ENCODE results near the gene SHC4.
A peak's percentile ranks its signal among the peaks of the same experiment; 100 is the strongest.

Gene SHC4

GRCh38 chr15:48803877-48804276 is 159.8 kb downstream of the SHC4 start:
- Histone ChIP-seq H3K23ac (ENCODE audit: low read length in 2 of 2) (no peak overlapping the region), H3K14ac (ENCODE audit: low read length in 2 of 2) (no peak overlapping the region)
- 100% methylated on average over 2 of the region's 2 CpGs for WGBS

GRCh38 chr15:48802867-48803266 is 160.9 kb downstream of the SHC4 start:
- Histone ChIP-seq H3K9me3 (ENCODE audit: control insufficient read depth, low read length) (no peaks in the 10 kb centered on the region), H3K9ac (ENCODE audit: low read length) (peak overlapping the region; percentile 6), H3K23ac (ENCODE audit: low read length in 2 of 2) (no peak overlapping the region)

More at GRCh38 chr15:48803877-48804276, 159.8 kb downstream of the SHC4 start:
- peaks cover 13% of the 10 kb centered on the region for H3K79me1 ChIP-seq (replicated peaks; ENCODE audit: low read length, poor library complexity, severe bottlenecking)
- H4K91ac ChIP-seq (ENCODE audit: low read length): peak overlapping the region; percentile 65
- H3K27me3 ChIP-seq (ENCODE audit: control insufficient read depth in 1 of 2, insufficient read depth in 1 of 2, low read length in 2 of 2): no peaks in the 10 kb centered on the region
- peaks cover 0 to 3% of the 10 kb centered on the region in 2 experiments for H3K36me3 ChIP-seq (ENCODE audit: control insufficient read depth in 1 of 2, insufficient read depth in 2 of 2, low read depth in 1 of 2, low read length in 2 of 2)
- no peak overlapping the region for H2BK5ac ChIP-seq (ENCODE audit: low read depth, low read length, poor library complexity, severe bottlenecking)
- H2BK15ac ChIP-seq (ENCODE audit: low read depth, poor library complexity, severe bottlenecking): no peak overlapping the region
- no peak overlapping the region for H3K27ac ChIP-seq (ENCODE audit: low read length, poor library complexity, severe bottlenecking)
- H3K4ac ChIP-seq (ENCODE audit: low read depth in 1 of 2, low read length in 2 of 2): no peak overlapping the region
- H3K4me3 ChIP-seq (ENCODE audit: insufficient read depth in 1 of 2, low read depth in 1 of 2, low read length in 2 of 2): no peak overlapping the region
- H2AK5ac ChIP-seq (ENCODE audit: low read length, severe bottlenecking): peak overlapping the region; percentile 64
- DNase-seq: no peak
- no peak overlapping the region for H3K4me2 ChIP-seq (ENCODE audit: low read length, poor library complexity, severe bottlenecking)
- H3K18ac ChIP-seq (ENCODE audit: low read depth in 1 of 2, low read length in 2 of 2): peak overlapping the region in 1 of 2 experiments; percentile 5
- no peaks in the 10 kb centered on the region for H3K9me3 ChIP-seq (ENCODE audit: control insufficient read depth, low read length)
- H4K8ac ChIP-seq (ENCODE audit: low read length): peak overlapping the region; percentile 61
- peak overlapping the region in 1 of 2 experiments; percentile 87 for H2BK12ac ChIP-seq (ENCODE audit: low read length in 2 of 2)
- H2AFZ ChIP-seq (ENCODE audit: low read depth, low read length): no peak overlapping the region
- no peak overlapping the region for H3K9ac ChIP-seq (ENCODE audit: low read length)
- no peak overlapping the region for H2BK120ac ChIP-seq (ENCODE audit: low read depth, low read length)
- H3K4me1 ChIP-seq (ENCODE audit: control insufficient read depth, insufficient read depth, low read depth, low read length): no peaks in the 10 kb centered on the region

GRCh38 chr15:48802257-48802656 is 161.5 kb downstream of the SHC4 start:
- Histone ChIP-seq H2BK5ac (ENCODE audit: low read depth, low read length, poor library complexity, severe bottlenecking) (no peak overlapping the region), H3K4me3 (ENCODE audit: insufficient read depth in 1 of 2, low read depth in 1 of 2, low read length in 2 of 2) (no peak overlapping the region), H2AFZ (ENCODE audit: low read depth, low read length) (no peak overlapping the region), H2BK12ac (ENCODE audit: low read length in 2 of 2) (no peak overlapping the region), H3K9ac (ENCODE audit: low read length) (no peak overlapping the region), H3K4ac (ENCODE audit: low read depth in 1 of 2, low read length in 2 of 2) (no peak overlapping the region), H3K4me2 (ENCODE audit: low read length, poor library complexity, severe bottlenecking) (no peak overlapping the region), H3K23ac (ENCODE audit: low read length in 2 of 2) (no peak overlapping the region), H3K27me3 (ENCODE audit: control insufficient read depth in 1 of 2, insufficient read depth in 1 of 2, low read length in 2 of 2) (no peaks in the 10 kb centered on the region), H2BK15ac (ENCODE audit: low read depth, poor library complexity, severe bottlenecking) (no peak overlapping the region), H2AK5ac (ENCODE audit: low read length, severe bottlenecking) (no peak overlapping the region), H3K36me3 (ENCODE audit: control insufficient read depth in 1 of 2, insufficient read depth in 2 of 2, low read depth in 1 of 2, low read length in 2 of 2) (peaks cover 0 to 3% of the 10 kb centered on the region in 2 experiments), H3K79me1 (replicated peaks; ENCODE audit: low read length, poor library complexity, severe bottlenecking) (peaks cover 17% of the 10 kb centered on the region), H2BK120ac (ENCODE audit: low read depth, low read length) (no peak overlapping the region), H4K8ac (ENCODE audit: low read length) (no peak overlapping the region), H3K14ac (ENCODE audit: low read length in 2 of 2) (no peak overlapping the region), H3K18ac (ENCODE audit: low read depth in 1 of 2, low read length in 2 of 2) (no peak overlapping the region), H3K9me3 (ENCODE audit: control insufficient read depth, low read length) (no peaks in the 10 kb centered on the region), H4K91ac (ENCODE audit: low read length) (no peak overlapping the region), H3K4me1 (ENCODE audit: control insufficient read depth, insufficient read depth, low read depth, low read length) (peaks cover 2% of the 10 kb centered on the region), H3K27ac (ENCODE audit: low read length, poor library complexity, severe bottlenecking) (no peak overlapping the region)
- no peak for DNase-seq
- no CpG with 5 or more reads among the region's 3 CpGs for WGBS

More at GRCh38 chr15:48802867-48803266, 160.9 kb downstream of the SHC4 start:
- peak overlapping the region; percentile 26 for H3K27ac ChIP-seq (ENCODE audit: low read length, poor library complexity, severe bottlenecking)
- peaks cover 16% of the 10 kb centered on the region for H3K79me1 ChIP-seq (replicated peaks; ENCODE audit: low read length, poor library complexity, severe bottlenecking)
- no peak overlapping the region for H2BK15ac ChIP-seq (ENCODE audit: low read depth, poor library complexity, severe bottlenecking)
- no peak overlapping the region for H3K4me3 ChIP-seq (ENCODE audit: insufficient read depth in 1 of 2, low read depth in 1 of 2, low read length in 2 of 2)
- H3K4me2 ChIP-seq (ENCODE audit: low read length, poor library complexity, severe bottlenecking): no peak overlapping the region
- H4K8ac ChIP-seq (ENCODE audit: low read length): no peak overlapping the region
- H2BK120ac ChIP-seq (ENCODE audit: low read depth, low read length): no peak overlapping the region
- no peak overlapping the region for H2AFZ ChIP-seq (ENCODE audit: low read depth, low read length)
- H3K18ac ChIP-seq (ENCODE audit: low read depth in 1 of 2, low read length in 2 of 2): peak overlapping the region in 1 of 2 experiments; percentile 21
- H2BK5ac ChIP-seq (ENCODE audit: low read depth, low read length, poor library complexity, severe bottlenecking): no peak overlapping the region
- H2BK12ac ChIP-seq (ENCODE audit: low read length in 2 of 2): no peak overlapping the region
- H3K4ac ChIP-seq (ENCODE audit: low read depth in 1 of 2, low read length in 2 of 2): no peak overlapping the region
- H3K27me3 ChIP-seq (ENCODE audit: control insufficient read depth in 1 of 2, insufficient read depth in 1 of 2, low read length in 2 of 2): no peaks in the 10 kb centered on the region
- H2AK5ac ChIP-seq (ENCODE audit: low read length, severe bottlenecking): no peak overlapping the region
- H3K36me3 ChIP-seq (ENCODE audit: control insufficient read depth in 1 of 2, insufficient read depth in 2 of 2, low read depth in 1 of 2, low read length in 2 of 2): peaks cover 0 to 3% of the 10 kb centered on the region in 2 experiments
- peak; percentile 91 for DNase-seq
- H4K91ac ChIP-seq (ENCODE audit: low read length): no peak overlapping the region
- no peak overlapping the region for H3K14ac ChIP-seq (ENCODE audit: low read length in 2 of 2)
- peaks cover under 1% of the 10 kb centered on the region for H3K4me1 ChIP-seq (ENCODE audit: control insufficient read depth, insufficient read depth, low read depth, low read length)

- Histone ChIP-seq H3K23ac (ENCODE audit: low read length in 2 of 2) (no peak overlapping the region), H4K8ac (ENCODE audit: low read length) (no peak overlapping the region), H4K91ac (ENCODE audit: low read length) (no peak overlapping the region), H3K4me2 (ENCODE audit: low read length, poor library complexity, severe bottlenecking) (no peak overlapping the region), H2AK5ac (ENCODE audit: low read length, severe bottlenecking) (no peak overlapping the region), H2BK120ac (ENCODE audit: low read depth, low read length) (no peak overlapping the region), H3K9me3 (ENCODE audit: control insufficient read depth, low read length) (no peaks in the 10 kb centered on the region), H2BK5ac (ENCODE audit: low read depth, low read length, poor library complexity, severe bottlenecking) (no peak overlapping the region), H2BK12ac (ENCODE audit: low read length in 2 of 2) (no peak overlapping the region), H2BK15ac (ENCODE audit: low read depth, poor library complexity, severe bottlenecking) (no peak overlapping the region), H3K36me3 (ENCODE audit: control insufficient read depth in 1 of 2, insufficient read depth in 2 of 2, low read depth in 1 of 2, low read length in 2 of 2) (peaks cover 0 to 3% of the 10 kb centered on the region in 2 experiments), H3K4ac (ENCODE audit: low read depth in 1 of 2, low read length in 2 of 2) (no peak overlapping the region), H3K4me1 (ENCODE audit: control insufficient read depth, insufficient read depth, low read depth, low read length) (peaks cover 2% of the 10 kb centered on the region), H3K79me1 (replicated peaks; ENCODE audit: low read length, poor library complexity, severe bottlenecking) (peaks cover 15% of the 10 kb centered on the region), H2AFZ (ENCODE audit: low read depth, low read length) (no peak overlapping the region), H3K18ac (ENCODE audit: low read depth in 1 of 2, low read length in 2 of 2) (no peak overlapping the region), H3K27me3 (ENCODE audit: control insufficient read depth in 1 of 2, insufficient read depth in 1 of 2, low read length in 2 of 2) (no peaks in the 10 kb centered on the region), H3K27ac (ENCODE audit: low read length, poor library complexity, severe bottlenecking) (no peak overlapping the region), H3K4me3 (ENCODE audit: insufficient read depth in 1 of 2, low read depth in 1 of 2, low read length in 2 of 2) (no peak overlapping the region), H3K9ac (ENCODE audit: low read length) (peak overlapping the region; percentile 82), H3K14ac (ENCODE audit: low read length in 2 of 2) (no peak overlapping the region)
- DNase-seq: peak; percentile 38
- no CpG with 5 or more reads among the region's 4 CpGs for WGBS
Measured at GRCh38 chr15:48800811-48801455, 162.8 kb downstream of the SHC4 start.
